ENCODE results near the gene TMEM19. TPM values are rescaled to one million over a fixed set of nuclear protein-coding genes. Genes with fewer than 3 reads are reported as not detected.

The TMEM19 gene
- polyA plus RNA-seq, 1 of the 3 experiments (the other 2 are of a cell fraction): 12.6 TPM

DNA sequence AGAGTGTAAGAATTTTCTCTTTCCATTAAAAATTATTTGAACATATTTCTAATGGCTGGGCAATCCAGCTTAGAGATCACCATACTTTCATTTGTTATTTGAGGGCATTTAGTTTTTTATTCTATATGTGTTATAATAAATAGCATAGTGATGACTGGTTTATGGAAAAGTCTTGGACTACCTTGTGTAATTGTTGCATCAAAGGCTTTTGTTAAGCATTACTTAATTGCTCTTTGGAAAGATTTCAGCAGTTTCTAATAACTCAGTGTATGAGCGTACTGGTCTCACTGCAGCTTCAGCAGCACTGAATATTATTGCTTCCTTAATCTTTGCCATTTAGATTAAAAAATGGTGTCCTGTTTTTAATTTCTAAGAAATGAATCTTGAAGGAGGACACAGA lies 22.8 kb downstream of the TMEM19 start (continued):
- no peak for TF ChIP-seq FOSL2 (IDR thresholded peaks at IDR 0.05; ENCODE audit: borderline replicate concordance, low read depth)
- no peak for TF ChIP-seq RXRA (IDR thresholded peaks at IDR 0.05; ENCODE audit: borderline replicate concordance, low read depth)
- TF ChIP-seq TCF12 (IDR thresholded peaks at IDR 0.05): no peak
- no peak for TF ChIP-seq FOXJ3 (CRISPR knock-in tag; IDR thresholded peaks at IDR 0.05)
- no peak for TF ChIP-seq POLR2AphosphoS5 (IDR thresholded peaks at IDR 0.05; ENCODE audit: low read depth, low read length)
- no peak for TF ChIP-seq NFIC (IDR thresholded peaks at IDR 0.05; ENCODE audit: borderline replicate concordance)
- TF ChIP-seq PBX3 (IDR thresholded peaks at IDR 0.05): no peak
- TF ChIP-seq SMC3 (IDR thresholded peaks at IDR 0.05; ENCODE audit: low read depth, low read length): no peak

GRCh38 chr12:71710276-71711125 lies 24.6 kb downstream of the TMEM19 start:
- 52% methylated on average over 7 of the region's 7 CpGs for WGBS (ENCODE audit: low lambda C conversion rate)
- H3K27me3 ChIP-seq (ENCODE audit: insufficient read depth): no peaks in the 10 kb centered on the region
- H3K27ac ChIP-seq (ENCODE audit: low read depth in 2 of 2, low read length in 1 of 2): peak overlapping the region in 1 of 2 experiments; percentile 78; a peak in 2 of 4 replicates
- peaks cover 0 to 3% of the 10 kb centered on the region in 2 experiments for H3K36me3 ChIP-seq (replicated peaks in 1 of 2; ENCODE audit: control insufficient read depth in 1 of 2, insufficient read depth in 2 of 2, low read length in 1 of 2)
- H3K79me2 ChIP-seq (ENCODE audit: insufficient read depth): no peaks in the 10 kb centered on the region
- H2AFZ ChIP-seq (ENCODE audit: low read depth): peak overlapping the region; percentile 12; the same call in 1 of the 2 replicates
- no peak overlapping the region for H3K9ac ChIP-seq
- 0 out of 2 replicates have a peak, but pooled peaks cover 12% of the 10 kb centered on the region for H3K9me3 ChIP-seq
- no peak for DNase-seq
- H4K20me1 ChIP-seq (ENCODE audit: insufficient read depth): no peaks in the 10 kb centered on the region
- no peak overlapping the region for H3K4me3 ChIP-seq (ENCODE audit: low read depth in 2 of 2, low read length in 1 of 2)
- no peaks in the 10 kb centered on the region for H3K9me2 ChIP-seq
- 0 out of 4 replicates have a peak, but pooled peaks cover 0 to 8% of the 10 kb centered on the region in 2 experiments for H3K4me1 ChIP-seq (ENCODE audit: control insufficient read depth in 1 of 2, insufficient read depth in 2 of 2, low read depth in 1 of 2, low read length in 1 of 2)
- POLR2A ChIA-PET: no interaction called here
- H3F3A ChIP-seq (replicated peaks; ENCODE audit: insufficient read depth): peaks cover 8% of the 10 kb centered on the region
- peak overlapping the region; percentile 16; the same call in 1 of the 2 replicates for H3K4me2 ChIP-seq
- CTCF ChIA-PET: no interaction called here
- TF ChIP-seq, protein P1, sequence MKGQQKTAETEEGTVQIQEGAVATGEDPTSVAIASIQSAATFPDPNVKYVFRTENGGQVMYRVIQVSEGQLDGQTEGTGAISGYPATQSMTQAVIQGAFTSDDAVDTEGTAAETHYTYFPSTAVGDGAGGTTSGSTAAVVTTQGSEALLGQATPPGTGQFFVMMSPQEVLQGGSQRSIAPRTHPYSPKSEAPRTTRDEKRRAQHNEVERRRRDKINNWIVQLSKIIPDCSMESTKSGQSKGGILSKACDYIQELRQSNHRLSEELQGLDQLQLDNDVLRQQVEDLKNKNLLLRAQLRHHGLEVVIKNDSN (IDR thresholded peaks at IDR 0.05; ENCODE audit: borderline replicate concordance, low read depth): no peak
- TF ChIP-seq YY1 (IDR thresholded peaks at IDR 0.05; ENCODE audit: low read depth): no peak
- no peak for TF ChIP-seq EZH2phosphoT487 (IDR thresholded peaks at IDR 0.05; ENCODE audit: borderline replicate concordance, low read depth)
- no peak for TF ChIP-seq TEAD4 (IDR thresholded peaks at IDR 0.05; ENCODE audit: borderline replicate concordance, insufficient read depth)
- TF ChIP-seq TAF1 (IDR thresholded peaks at IDR 0.05; ENCODE audit: borderline replicate concordance, low read depth, low read length): 0 out of 2 replicates have a peak, but pooled peaks have one; percentile 30
- no peak for TF ChIP-seq RAD21 (IDR thresholded peaks at IDR 0.05; ENCODE audit: low read length)
- peak; percentile 25; the same call in 1 of the 2 replicates for TF ChIP-seq SIN3A (IDR thresholded peaks at IDR 0.05; ENCODE audit: borderline replicate concordance, low read depth, low read length)
- no peak for TF ChIP-seq ELF1 (IDR thresholded peaks at IDR 0.05)
- TF ChIP-seq NRF1 (IDR thresholded peaks at IDR 0.05; ENCODE audit: low read depth, low read length): no peak
- TF ChIP-seq, protein P2, sequence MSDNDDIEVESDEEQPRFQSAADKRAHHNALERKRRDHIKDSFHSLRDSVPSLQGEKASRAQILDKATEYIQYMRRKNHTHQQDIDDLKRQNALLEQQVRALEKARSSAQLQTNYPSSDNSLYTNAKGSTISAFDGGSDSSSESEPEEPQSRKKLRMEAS (IDR thresholded peaks at IDR 0.05; ENCODE audit: low read depth): peak; percentile 63; the same call in 1 of the 2 replicates
- peak; percentile 98 for TF ChIP-seq FOSL2 (IDR thresholded peaks at IDR 0.05; ENCODE audit: borderline replicate concordance, low read depth)
- TF ChIP-seq NFIC (IDR thresholded peaks at IDR 0.05; ENCODE audit: borderline replicate concordance): peak; percentile 23; the same call in 1 of the 2 replicates
- no peak for TF ChIP-seq RXRA (IDR thresholded peaks at IDR 0.05; ENCODE audit: borderline replicate concordance, low read depth)
- TF ChIP-seq CHD2 (IDR thresholded peaks at IDR 0.05; ENCODE audit: low read length, partially characterized antibody): no peak
- no peak for TF ChIP-seq CTCF (IDR thresholded peaks at IDR 0.05)
- TF ChIP-seq EP300 (IDR thresholded peaks at IDR 0.05; ENCODE audit: borderline replicate concordance in 1 of 2, low read depth in 1 of 2, low read length in 1 of 2): peak in 1 of 2 experiments; percentile 65; a peak in 2 of 4 replicates
- TF ChIP-seq GATA2 (CRISPR knock-in tag; IDR thresholded peaks at IDR 0.05): no peak
- TF ChIP-seq REST (IDR thresholded peaks at IDR 0.05; ENCODE audit: low read depth, low read length): 0 out of 2 replicates have a peak, but pooled peaks have one; percentile 11

Measured in SK-N-SH (cell line).